Esophagus muscularis mucosa (tissue), 4 donors: ENCODE results near the gene PARL. TPM values are rescaled to one million over a fixed set of nuclear protein-coding genes. Genes with fewer than 3 reads are reported as not detected.

Source experiments
- DNase-seq: peaks from one replicate; pipeline ENCODE4 v3.0.0-alpha.2; 2017; ENCODE audit errors: extremely low spot score
- H3K27ac ChIP-seq, 4 donors: fragments of 200-600 bp; sonication (generic); replicated peaks in 1 of 4; 1 replicate in 3 of 4; 2 replicates in 1 of 4; pipeline ENCODE4 v1.5.1; 2016 to 2019; ENCODE audit warnings: mild to moderate bottlenecking in 1 of 4
- H3K27me3 ChIP-seq, 4 donors: fragments of 200-600 bp; sonication (generic); one replicate each; pipeline versions ENCODE4 v1.5.1 to v1.6.0; 2016 to 2019
- H3K36me3 ChIP-seq, 4 donors: fragments of 200-600 bp; sonication (generic); one replicate each; pipeline ENCODE4 v1.5.1; 2016 to 2019
- H3K4me1 ChIP-seq, 4 donors: fragments of 200-600 bp; sonication (generic); one replicate each; pipeline ENCODE4 v1.5.1; 2016 to 2019
- H3K4me3 ChIP-seq, 4 donors: fragments of 200-600 bp; sonication (generic); 1 replicate in 2 of 4; 2 replicates in 2 of 4; pipeline ENCODE4 v1.5.1; 2016 to 2019; ENCODE audit warnings: mild to moderate bottlenecking in 4 of 4, moderate library complexity in 1 of 4
- H3K9me3 ChIP-seq, 4 donors: fragments of 200-600 bp; sonication (generic); 1 replicate in 3 of 4; 2 replicates in 1 of 4; pipeline ENCODE4 v1.5.1; 2016 to 2019
- EP300 ChIP-seq: sonication (generic); formaldehyde crosslinking; IDR thresholded peaks from one replicate; pipeline ENCODE4 v1.6.1; 2017; ENCODE audit warnings: antibody characterized with exemption
- POLR2A ChIP-seq: fragments of 450-650 bp; IDR thresholded peaks from one replicate; pipeline ENCODE4 v1.6.1; 2017; ENCODE audit warnings: antibody characterized with exemption, moderate library complexity, mild to moderate bottlenecking, low read depth
- POLR2AphosphoS5 ChIP-seq, 2 donors: sonication (generic); formaldehyde crosslinking; IDR thresholded peaks; one replicate each; pipeline ENCODE4 v1.6.1; 2017; ENCODE audit warnings: antibody characterized with exemption in 2 of 2
- WGBS: methylation state at CpG from one replicate; pipeline ENCODE4 v1.1.5; 2018; 5-methylcytosine and 5-hydroxymethylcytosine counted together
- intact Hi-C: fragments of 100-400 bp; cut with DNase I; formaldehyde crosslinking; loops from one replicate; pipeline ENCODE4 v1.15.1; 2023
- total RNA-seq, 4 donors: library from RNA; depleted of rRNA; stranded (reverse); fragments of >200 nt; gene quantifications; one replicate each; pipeline versions ENCODE4 v1.1.0 to v1.2.1, GENCODE V29; 2016
- TF ChIP-seq, protein P1 (sequence below), 3 experiments: fragments of 200-600 bp in 2 of 3; fragments of 450-650 bp in 1 of 3; sonication (generic) in 2 of 3; IDR thresholded peaks; one replicate each; pipeline ENCODE4 v1.5.1; 2017 to 2019; ENCODE audit warnings: antibody characterized with exemption in 3 of 3, mild to moderate bottlenecking in 2 of 3, moderate library complexity in 1 of 3

The PARL gene
- total RNA-seq, 4 donors from 2014 or later: 40.2 to 57.1 (median 51.2) TPM

DNA sequence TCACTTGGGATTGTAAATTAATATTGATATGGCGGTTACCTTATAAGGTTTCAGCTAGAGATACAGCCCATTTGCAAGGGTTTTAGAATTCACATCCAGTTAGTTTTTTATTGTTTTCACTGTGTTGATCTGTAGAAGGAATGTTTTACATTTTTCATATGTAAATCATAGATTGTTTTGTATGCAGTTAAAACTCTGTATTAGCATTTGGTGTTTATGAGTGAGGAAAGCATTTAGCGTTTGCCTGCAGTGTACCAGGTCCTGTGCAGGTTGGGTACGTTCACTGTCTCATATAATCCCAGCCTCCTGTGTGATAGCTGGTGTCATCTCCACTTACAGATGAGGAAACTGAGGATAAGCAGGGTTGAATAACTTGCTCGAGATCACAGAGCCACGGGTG lies 83.1 kb downstream of the PARL start:
- Histone ChIP-seq H3K4me3 (no peak overlapping the region), H3K4me1 (peaks cover 0 to 7% (median 0%) of the 10 kb centered on the region in 4 donors), H3K27me3 (no peaks in the 10 kb centered on the region), H3K36me3 (peaks cover 73 to 97% (median 87%) of the 10 kb centered on the region in 4 donors), H3K9me3 (no peaks in the 10 kb centered on the region), H3K27ac (no peak overlapping the region)
- WGBS: 89% methylated on average over 5 of the region's 5 CpGs
- no peak for DNase-seq
- intact Hi-C loops: no loop called here
- no peak for TF ChIP-seq POLR2AphosphoS5 (IDR thresholded peaks at IDR 0.05)
- no peak for TF ChIP-seq EP300
- no peak for TF ChIP-seq POLR2A
- TF ChIP-seq, protein P1, sequence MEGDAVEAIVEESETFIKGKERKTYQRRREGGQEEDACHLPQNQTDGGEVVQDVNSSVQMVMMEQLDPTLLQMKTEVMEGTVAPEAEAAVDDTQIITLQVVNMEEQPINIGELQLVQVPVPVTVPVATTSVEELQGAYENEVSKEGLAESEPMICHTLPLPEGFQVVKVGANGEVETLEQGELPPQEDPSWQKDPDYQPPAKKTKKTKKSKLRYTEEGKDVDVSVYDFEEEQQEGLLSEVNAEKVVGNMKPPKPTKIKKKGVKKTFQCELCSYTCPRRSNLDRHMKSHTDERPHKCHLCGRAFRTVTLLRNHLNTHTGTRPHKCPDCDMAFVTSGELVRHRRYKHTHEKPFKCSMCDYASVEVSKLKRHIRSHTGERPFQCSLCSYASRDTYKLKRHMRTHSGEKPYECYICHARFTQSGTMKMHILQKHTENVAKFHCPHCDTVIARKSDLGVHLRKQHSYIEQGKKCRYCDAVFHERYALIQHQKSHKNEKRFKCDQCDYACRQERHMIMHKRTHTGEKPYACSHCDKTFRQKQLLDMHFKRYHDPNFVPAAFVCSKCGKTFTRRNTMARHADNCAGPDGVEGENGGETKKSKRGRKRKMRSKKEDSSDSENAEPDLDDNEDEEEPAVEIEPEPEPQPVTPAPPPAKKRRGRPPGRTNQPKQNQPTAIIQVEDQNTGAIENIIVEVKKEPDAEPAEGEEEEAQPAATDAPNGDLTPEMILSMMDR (IDR thresholded peaks at IDR 0.05): no peak

DNA sequence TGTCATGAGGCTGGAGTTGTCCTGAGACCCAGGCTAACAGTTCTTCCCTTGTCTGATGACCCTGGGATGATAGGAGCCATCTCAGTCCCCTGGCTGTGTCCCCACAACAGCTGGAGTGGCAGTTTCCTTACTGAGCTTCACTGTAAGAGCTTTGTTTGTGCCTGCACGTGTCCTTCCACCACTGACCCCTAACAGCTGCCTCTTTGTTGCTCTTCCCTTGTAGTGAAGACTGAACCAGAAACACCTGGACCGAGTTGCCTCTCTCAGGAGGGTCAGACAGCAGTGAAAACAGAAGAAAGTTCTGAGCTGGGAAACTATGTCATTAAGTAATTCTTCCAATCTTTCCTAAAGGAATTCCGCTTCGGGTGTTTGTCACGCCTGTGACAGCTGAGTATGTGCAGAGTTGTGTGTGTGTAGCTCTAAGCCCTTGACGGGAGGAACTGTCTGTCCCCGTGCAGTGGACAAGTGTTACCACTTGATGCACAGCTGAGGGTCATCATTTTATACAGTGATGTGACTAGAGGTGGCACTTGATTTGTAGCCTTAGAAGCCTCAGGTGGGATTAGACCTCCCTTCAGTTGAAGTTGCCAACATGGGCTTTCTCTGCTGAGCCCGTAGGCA lies 84.3 kb downstream of the PARL start:
- Histone ChIP-seq H3K27ac (no peak overlapping the region), H3K9me3 (no peaks in the 10 kb centered on the region), H3K4me3 (no peak overlapping the region), H3K36me3 (peaks cover 70 to 87% (median 75%) of the 10 kb centered on the region in 4 donors), H3K27me3 (no peaks in the 10 kb centered on the region), H3K4me1 (peaks cover 0 to 7% (median 0%) of the 10 kb centered on the region in 4 donors)
- DNase-seq: no peak
- WGBS: 86% methylated on average over 8 of the region's 8 CpGs
- TF ChIP-seq EP300 (no peak), POLR2A (no peak), POLR2AphosphoS5 (IDR thresholded peaks at IDR 0.05) (no peak)
- TF ChIP-seq, protein P1 (IDR thresholded peaks at IDR 0.05): no peak
- intact Hi-C loops: no loop called here

DNA sequence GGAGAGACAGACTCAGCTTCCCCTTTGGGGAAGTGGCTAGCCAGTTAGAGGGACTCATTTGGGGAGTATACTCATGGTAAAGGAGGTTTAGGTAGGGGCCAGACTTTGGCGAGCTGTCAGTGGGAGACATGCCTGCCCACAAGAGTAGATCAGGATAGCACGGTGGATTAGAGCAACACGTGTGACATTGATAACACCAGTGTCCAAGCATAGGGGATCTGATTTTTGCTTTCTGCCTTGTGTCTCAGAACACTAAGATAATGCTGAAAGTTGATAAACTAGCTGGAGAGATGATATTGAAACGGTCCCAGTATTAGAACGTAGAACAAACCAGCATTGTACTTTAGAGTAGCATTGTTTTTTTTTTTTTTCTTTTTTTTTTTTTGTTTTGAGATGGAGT lies 85.2 kb downstream of the PARL start:
- no peaks in the 10 kb centered on the region for H3K9me3 ChIP-seq
- no peak overlapping the region for H3K27ac ChIP-seq
- no peak for TF ChIP-seq POLR2A
- no peak for TF ChIP-seq POLR2AphosphoS5 (IDR thresholded peaks at IDR 0.05)
- TF ChIP-seq, protein P1 (IDR thresholded peaks at IDR 0.05): no peak
- no peak for TF ChIP-seq EP300
- 86% methylated on average over 5 of the region's 5 CpGs for WGBS
- DNase-seq: no peak
- H3K36me3 ChIP-seq: peaks cover 61 to 81% (median 66%) of the 10 kb centered on the region in 4 donors
- H3K4me1 ChIP-seq: peaks cover 0 to 7% (median 0%) of the 10 kb centered on the region in 4 donors
- no peaks in the 10 kb centered on the region for H3K27me3 ChIP-seq
- no peak overlapping the region for H3K4me3 ChIP-seq
- intact Hi-C loops: no loop called here

DNA sequence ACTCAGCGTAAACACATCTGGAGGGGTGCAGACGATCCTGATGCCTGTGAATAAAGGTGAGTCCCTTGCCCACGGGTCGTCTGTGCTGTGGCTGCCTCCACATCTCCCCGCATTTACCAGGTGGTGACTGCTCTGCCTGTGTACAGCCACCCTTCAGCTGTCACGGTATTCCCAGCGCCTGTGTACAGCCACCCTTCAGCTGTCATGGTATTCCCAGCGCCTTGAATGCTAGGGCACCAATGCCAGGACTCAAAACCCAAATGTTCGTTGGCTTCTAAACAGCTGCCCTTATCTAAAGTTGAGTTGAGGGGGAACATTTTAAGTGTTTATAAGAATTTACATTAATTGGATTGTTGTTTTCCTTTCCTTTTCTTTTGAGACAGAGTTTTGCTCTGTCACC lies 86.7 kb downstream of the PARL start:
- Histone ChIP-seq H3K27me3 (no peaks in the 10 kb centered on the region), H3K9me3 (no peaks in the 10 kb centered on the region), H3K4me1 (peaks cover 0 to 7% (median 0%) of the 10 kb centered on the region in 4 donors), H3K27ac (no peak overlapping the region), H3K4me3 (no peak overlapping the region), H3K36me3 (peaks cover 48 to 80% (median 60%) of the 10 kb centered on the region in 4 donors)
- intact Hi-C loops: no loop called here
- 85% methylated on average over 7 of the region's 9 CpGs for WGBS
- no peak for TF ChIP-seq POLR2A
- no peak for DNase-seq

DNA sequence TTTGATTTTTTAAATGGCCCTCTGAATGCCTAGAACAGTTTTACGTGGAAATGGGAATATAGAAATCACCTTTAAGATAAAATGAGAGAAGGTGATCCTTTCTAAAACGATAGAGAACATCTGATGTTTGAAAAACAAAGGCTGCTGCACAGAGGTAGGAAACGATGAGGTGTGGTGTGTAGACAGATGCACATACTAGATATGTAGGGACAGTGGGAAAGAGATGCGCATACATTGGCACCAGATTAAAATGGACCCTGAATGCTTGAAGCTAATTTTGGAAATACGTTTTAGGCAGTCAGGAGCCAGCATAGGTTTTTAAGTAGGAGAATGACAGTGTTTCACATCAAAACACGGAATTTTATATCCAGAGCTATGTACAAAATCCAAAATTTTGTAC lies 88.3 kb downstream of the PARL start:
- 95% methylated on average over 6 of the region's 6 CpGs for WGBS
- no peak for TF ChIP-seq POLR2A
- TF ChIP-seq POLR2AphosphoS5 (IDR thresholded peaks at IDR 0.05): no peak
- TF ChIP-seq, protein P1 (IDR thresholded peaks at IDR 0.05): no peak
- TF ChIP-seq EP300: no peak
- Histone ChIP-seq H3K9me3 (no peaks in the 10 kb centered on the region), H3K27me3 (no peaks in the 10 kb centered on the region), H3K4me1 (peaks cover 0 to 7% (median 0%) of the 10 kb centered on the region in 4 donors), H3K4me3 (no peak overlapping the region), H3K36me3 (peaks cover 37 to 80% (median 59%) of the 10 kb centered on the region in 4 donors), H3K27ac (no peak overlapping the region)
- no peak for DNase-seq
- intact Hi-C loops: no loop called here
